Spleen (tissue), 7 donors: Measurements from ENCODE around the gene CLIC5.

Experiments
- POLR2A ChIP-seq, 3 donors: fragments of 450-650 bp; IDR thresholded peaks; one replicate each; pipeline ENCODE4 v1.5.1; 2017; ENCODE audit warnings: antibody characterized with exemption in 3 of 3, mild to moderate bottlenecking in 1 of 3
- POLR2AphosphoS5 ChIP-seq, 3 donors: sonication (generic); formaldehyde crosslinking; IDR thresholded peaks; one replicate each; pipeline ENCODE4 v1.5.1; 2017; ENCODE audit warnings: antibody characterized with exemption in 3 of 3
- TF ChIP-seq, protein P1 (sequence below), 11 experiments: fragments of 200-600 bp in 7 of 11; fragments of 450-650 bp in 4 of 11; sonication (generic) in 4 of 11; IDR thresholded peaks in 8 of 11; conservative IDR thresholded peaks in 3 of 11; 1 replicate in 7 of 11; 2 replicates in 4 of 11; pipeline versions ENCODE4 v1.4.0 to v1.8.0; 2016 to 2021; ENCODE audit warnings: antibody characterized with exemption in 11 of 11, inconsistent platforms in 4 of 11, mild to moderate bottlenecking in 1 of 11
- donor health status: DM: no; HTN: no; CAD: no; lungs with moderate emphysema.
- donor health status: DM: no; HTN: no; CAD: no.
- donor health status: DM: no; HTN: no; CAD: no.

DNA sequence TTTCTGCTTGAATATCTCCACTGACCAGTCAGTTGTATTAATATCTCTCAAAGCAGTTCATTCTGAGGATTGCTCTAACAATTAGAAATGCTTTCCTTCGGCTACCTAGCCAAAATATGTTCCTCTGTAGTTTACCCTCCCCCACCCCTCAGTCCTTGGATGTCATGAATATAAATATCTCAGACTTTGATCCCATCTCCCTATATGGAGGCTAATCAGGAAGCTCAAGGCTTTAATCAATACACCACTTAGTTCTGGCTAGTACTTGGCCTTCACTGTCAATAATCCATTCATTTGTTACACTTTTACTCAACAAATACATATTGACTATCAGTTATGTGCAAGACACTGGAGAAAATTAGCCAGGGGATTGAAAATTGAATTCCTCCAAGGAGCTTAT lies 60.1 kb downstream of the CLIC5 start:
- TF ChIP-seq, protein P1, sequence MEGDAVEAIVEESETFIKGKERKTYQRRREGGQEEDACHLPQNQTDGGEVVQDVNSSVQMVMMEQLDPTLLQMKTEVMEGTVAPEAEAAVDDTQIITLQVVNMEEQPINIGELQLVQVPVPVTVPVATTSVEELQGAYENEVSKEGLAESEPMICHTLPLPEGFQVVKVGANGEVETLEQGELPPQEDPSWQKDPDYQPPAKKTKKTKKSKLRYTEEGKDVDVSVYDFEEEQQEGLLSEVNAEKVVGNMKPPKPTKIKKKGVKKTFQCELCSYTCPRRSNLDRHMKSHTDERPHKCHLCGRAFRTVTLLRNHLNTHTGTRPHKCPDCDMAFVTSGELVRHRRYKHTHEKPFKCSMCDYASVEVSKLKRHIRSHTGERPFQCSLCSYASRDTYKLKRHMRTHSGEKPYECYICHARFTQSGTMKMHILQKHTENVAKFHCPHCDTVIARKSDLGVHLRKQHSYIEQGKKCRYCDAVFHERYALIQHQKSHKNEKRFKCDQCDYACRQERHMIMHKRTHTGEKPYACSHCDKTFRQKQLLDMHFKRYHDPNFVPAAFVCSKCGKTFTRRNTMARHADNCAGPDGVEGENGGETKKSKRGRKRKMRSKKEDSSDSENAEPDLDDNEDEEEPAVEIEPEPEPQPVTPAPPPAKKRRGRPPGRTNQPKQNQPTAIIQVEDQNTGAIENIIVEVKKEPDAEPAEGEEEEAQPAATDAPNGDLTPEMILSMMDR (IDR thresholded peaks at IDR 0.05 in 8 of 11, conservative IDR thresholded peaks at IDR 0.05 in 3 of 11), result no peak
- TF ChIP-seq POLR2A (IDR thresholded peaks at IDR 0.05), result no peak
- no peak for TF ChIP-seq POLR2AphosphoS5 (IDR thresholded peaks at IDR 0.05)
